AG04450 (cell line): ENCODE results near the gene MOB1A. TPM values are rescaled to one million over a fixed set of nuclear protein-coding genes. Genes with fewer than 3 reads are reported as not detected.

ENCODE experiments used
- CTCF ChIA-PET: fragments of 300-600, 350-600 bp; formaldehyde crosslinking; extraction: SDS; loops from one replicate; lab custom pipeline; 2022; ENCODE audit warnings: antibody characterized with exemption, inconsistent platforms; lab: Charles Lee
- POLR2A ChIA-PET: fragments of 350-600 bp; formaldehyde crosslinking; extraction: SDS; loops from one replicate; lab custom pipeline; 2021; ENCODE audit warnings: antibody characterized with exemption, inconsistent platforms; lab: Yijun Ruan, JAX
- DNase-seq: peaks from one replicate; pipeline ENCODE4 v3.0.0-alpha.2; 2011; ENCODE audit warnings: low read depth, low spot score
- H3K27ac ChIP-seq: one replicate; pipeline ENCODE4 v1.5.1; 2012; ENCODE audit warnings: low read depth, low read length, control low read depth
- H3K27me3 ChIP-seq: one replicate; pipeline ENCODE4 v1.6.0; 2012; ENCODE audit warnings: low read length; ENCODE audit not compliant: control insufficient read depth, insufficient read depth
- H3K4me3 ChIP-seq: 2 replicates; pipeline ENCODE4 v1.5.1; 2011; ENCODE audit warnings: mild to moderate bottlenecking, low read depth, low read length, control low read depth
- H3K9me3 ChIP-seq: 2 replicates; pipeline ENCODE4 v1.5.1; 2012; ENCODE audit warnings: low read length; ENCODE audit not compliant: control insufficient read depth, insufficient read depth
- CTCF ChIP-seq: IDR thresholded peaks from 2 replicates; pipeline ENCODE4 v1.5.1; 2011; ENCODE audit warnings: low read depth, low read length, control low read depth, inconsistent platforms
- polyA minus RNA-seq: library from RNA; depleted of rRNA, polyadenylated mRNA; stranded (reverse); fragments of >200 nt; gene quantifications from 2 replicates; pipeline ENCODE4 v1.2.3, GENCODE V29; 2011; rRNA and poly(A)+ RNA removed
- polyA plus RNA-seq: library from polyadenylated mRNA; depleted of rRNA; stranded (reverse); fragments of >200 nt; gene quantifications from 2 replicates; pipeline ENCODE4 v1.2.3, GENCODE V29; 2011; rRNA removed

MOB1A gene
- polyA plus RNA-seq (49.7 and 59.7 TPM in 2 replicates), polyA minus RNA-seq (29.1 and 50.8 TPM in 2 replicates)

DNA sequence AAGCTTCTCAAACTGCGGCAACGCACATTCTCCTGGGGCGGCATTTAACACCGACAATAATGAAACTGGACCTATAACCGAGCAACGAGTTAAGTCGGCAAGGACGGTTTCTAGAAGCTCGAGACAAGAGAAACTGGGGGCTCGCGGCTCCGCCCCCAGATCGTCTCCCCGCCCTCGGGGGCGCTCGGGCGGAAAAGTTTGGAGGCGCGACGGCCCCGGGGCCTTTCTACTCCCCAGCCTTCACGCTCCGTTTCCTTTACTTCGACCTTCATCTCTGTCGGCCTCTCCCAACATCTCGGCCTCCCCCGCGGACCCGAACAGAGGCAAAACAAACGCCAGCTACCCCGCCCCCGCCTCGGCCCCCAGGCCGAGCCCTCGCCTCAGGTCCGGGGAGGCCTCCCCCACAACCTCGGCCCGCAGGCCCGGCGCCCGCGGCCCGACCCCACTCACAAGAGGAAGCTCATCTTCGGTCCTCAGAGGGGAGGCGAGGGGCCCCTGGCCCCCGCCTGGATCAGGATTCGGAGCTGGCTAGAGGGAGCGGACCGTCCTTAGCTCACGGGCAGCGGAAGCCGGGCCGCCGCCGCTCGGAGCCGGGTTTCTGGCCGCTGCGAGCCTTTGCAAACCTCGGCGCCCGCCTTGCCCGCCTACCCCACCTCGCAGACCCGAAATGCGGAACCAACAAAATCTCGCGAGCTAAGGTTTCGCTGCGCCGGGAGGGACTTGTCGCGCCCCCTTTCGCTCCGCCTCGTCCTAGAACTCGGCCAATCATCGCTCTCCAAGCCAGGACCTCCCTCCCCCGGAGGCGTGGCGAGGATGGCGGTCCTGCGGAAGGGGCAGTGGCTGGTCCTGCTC lies at the start of gene MOB1A:
TSS of gene MOB1A (minus strand) at position 669 of the 852 bp plus-strand sequence. CDS start at position 464, 205 bp downstream.
- Histone ChIP-seq H3K27ac (peak within 1 kb of the TSS; percentile 90), H3K27me3 (no peaks in the 10 kb centered on the region), H3K9me3 (peaks cover 4% of the 10 kb centered on the region; the same call in 1 of the 2 replicates), H3K4me3 (peak within 1 kb of the TSS; percentile 77)
- CTCF ChIA-PET, result interaction anchor here (0.5 to 1.3 kb wide), 7 partner anchors 21 to 351 kb away, joined by 3 to 13 read pairs (median 3); partner anchors contain the start of gene MTHFD2
- peak; percentile 95 for DNase-seq
- POLR2A ChIA-PET, result interaction anchor here (0.6 to 2.2 kb wide), 14 partner anchors 9 to 356 kb away, joined by 3 to 25 read pairs (median 5); partner anchors contain the start of gene MTHFD2
- no peak for TF ChIP-seq CTCF

DNA sequence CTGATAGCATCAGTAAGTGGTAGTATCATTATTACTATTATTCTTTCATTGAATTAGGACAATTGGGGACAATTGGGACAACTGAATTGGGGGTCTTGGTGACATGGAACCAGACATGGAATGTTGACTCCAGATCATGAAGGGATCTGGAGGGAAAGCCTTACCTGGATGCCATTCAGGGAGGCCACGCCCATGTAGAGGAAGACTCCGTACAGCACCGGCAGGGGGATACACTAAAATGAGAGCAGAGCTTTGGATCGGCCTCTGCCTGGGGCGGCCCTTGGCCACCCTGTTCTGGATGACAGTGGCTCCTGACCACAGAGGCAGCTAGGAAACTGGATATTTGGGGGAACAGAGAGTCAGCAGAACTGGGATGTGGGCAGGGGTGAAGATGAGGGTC lies 49.0 kb upstream of the MOB1A start:
- Histone ChIP-seq H3K4me3 (no peak overlapping the region), H3K9me3 (no peaks in the 10 kb centered on the region), H3K27me3 (peaks cover 11% of the 10 kb centered on the region), H3K27ac (no peak overlapping the region)
- TF ChIP-seq CTCF, result no peak
- CTCF ChIA-PET, result interaction anchor here (0.5 kb wide), 1 partner anchor 99 kb away, joined by 3 read pairs; no protein-coding TSS in a partner anchor
- POLR2A ChIA-PET, result no interaction called here
- DNase-seq, result no peak

DNA sequence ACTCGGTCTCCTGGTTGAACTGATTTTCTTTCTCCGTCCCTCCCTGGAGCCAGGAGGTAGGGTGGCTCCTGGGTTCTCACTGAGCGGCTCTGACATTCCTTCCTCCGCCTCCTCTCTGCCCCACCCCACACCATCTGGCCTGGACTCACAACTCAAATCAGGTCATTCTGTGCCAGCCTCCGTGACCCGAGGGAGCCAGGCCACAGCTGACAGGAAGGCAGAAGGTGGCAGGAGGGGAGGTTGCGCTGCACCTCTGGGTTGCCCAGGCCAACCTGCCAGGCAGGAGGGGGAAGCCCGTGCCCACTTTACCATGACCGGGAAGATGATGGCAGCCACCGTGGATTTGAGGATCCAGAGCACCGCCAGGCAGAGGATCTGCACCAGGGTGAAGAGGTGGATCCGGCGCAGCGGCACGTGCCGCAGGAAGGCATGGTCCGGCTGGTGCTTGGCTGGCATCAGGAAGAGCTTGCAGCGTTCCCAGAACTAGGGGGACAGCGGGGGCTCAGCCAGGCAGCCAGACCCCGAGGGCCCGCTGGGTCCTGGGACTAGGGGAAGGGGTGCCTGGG lies 48.1 kb upstream of the MOB1A start:
- TF ChIP-seq CTCF, result no peak
- ChIA-PET CTCF (interaction anchor here (0.6 kb wide), 1 partner anchor 108 kb away, joined by 4 read pairs; no protein-coding TSS in a partner anchor), POLR2A (no interaction called here)
- Histone ChIP-seq H3K9me3 (no peaks in the 10 kb centered on the region), H3K27ac (no peak overlapping the region), H3K27me3 (peaks cover 6% of the 10 kb centered on the region), H3K4me3 (no peak overlapping the region)
- DNase-seq, result no peak

GRCh38 chr2:74225698-74226459 lies 47.2 kb upstream of the MOB1A start:
- no peak for TF ChIP-seq CTCF
- H3K4me3 ChIP-seq, result no peak overlapping the region
- no peak overlapping the region for H3K27ac ChIP-seq
- peaks cover 6% of the 10 kb centered on the region for H3K27me3 ChIP-seq
- no peaks in the 10 kb centered on the region for H3K9me3 ChIP-seq
- POLR2A ChIA-PET, result no interaction called here
- no peak for DNase-seq
- CTCF ChIA-PET, result no interaction called here
